GM21515 (cell line): Measurements from ENCODE around the gene IL1B.

Experiments
- ATAC-seq: cut with Tn5 transposase; IDR thresholded peaks from one replicate; pipeline ENCODE4 v1.9.1; 2021; ENCODE audit not compliant: unreplicated experiment

The IL1B gene

GRCh38 chr2:112811276-112811831, 25.2 kb downstream of the IL1B start:
- no peak for ATAC-seq

- no peak for ATAC-seq
These were observed 27.5 kb downstream of the IL1B start for GRCh38 chr2:112809112-112809511.

GRCh38 chr2:112807233-112807807, 29.3 kb downstream of the IL1B start:
- ATAC-seq: no peak

- ATAC-seq: peak; percentile 65
These were observed 31.0 kb downstream of the IL1B start for GRCh38 chr2:112805542-112805941.

GRCh38 chr2:112803691-112804521, 32.7 kb downstream of the IL1B start:
- no peak for ATAC-seq

GRCh38 chr2:112800881-112801583, 35.5 kb downstream of the IL1B start:
- ATAC-seq: no peak

GRCh38 chr2:112798979-112799975, 37.3 kb downstream of the IL1B start:
- no peak for ATAC-seq

- ATAC-seq: no peak
These were observed 40.1 kb downstream of the IL1B start for GRCh38 chr2:112796486-112796885.

- ATAC-seq: no peak
These were observed 40.8 kb downstream of the IL1B start for GRCh38 chr2:112795774-112796173.

GRCh38 chr2:112794841-112795240, 41.7 kb downstream of the IL1B start:
- no peak for ATAC-seq

- ATAC-seq: peak; percentile 68
These were observed 42.3 kb downstream of the IL1B start for GRCh38 chr2:112794131-112794733.

GRCh38 chr2:112793449-112793978, 43.1 kb downstream of the IL1B start:
- no peak for ATAC-seq

- ATAC-seq: no peak
These were observed 44.2 kb downstream of the IL1B start for GRCh38 chr2:112792419-112792818.

GRCh38 chr2:112791693-112792230, 44.8 kb downstream of the IL1B start:
- no peak for ATAC-seq

GRCh38 chr2:112791019-112791418, 45.6 kb downstream of the IL1B start:
- ATAC-seq: no peak

GRCh38 chr2:112790305-112790704, 46.3 kb downstream of the IL1B start:
- no peak for ATAC-seq

GRCh38 chr2:112789186-112789585, 47.4 kb downstream of the IL1B start:
- ATAC-seq: no peak

- ATAC-seq: no peak
These were observed 47.9 kb downstream of the IL1B start for GRCh38 chr2:112788653-112789052.

GRCh38 chr2:112787729-112788393, 48.7 kb downstream of the IL1B start:
- no peak for ATAC-seq
